Astrocyte of the cerebellum (primary cell): ENCODE results near the gene NRG3.

Experiments
- DNase-seq: peaks from one replicate; pipeline ENCODE4 v3.0.0-alpha.2; 2011; ENCODE audit warnings: low read depth
- H3K4me3 ChIP-seq: 2 replicates; pipeline ENCODE4 v1.5.1; 2011; ENCODE audit warnings: mild to moderate bottlenecking, low read depth, low read length, moderate library complexity
- CTCF ChIP-seq: IDR thresholded peaks from 2 replicates; pipeline ENCODE4 v1.5.1; 2012; ENCODE audit warnings: low read length, low read depth, moderate library complexity, mild to moderate bottlenecking; ENCODE audit errors: missing control alignments
- in situ Hi-C: cut with HindIII; loops from 2 replicates; pipeline ENCODE4 v1.10.0; 2017; ENCODE audit warnings: low sequenced_read_pairs

Gene NRG3

GRCh38 chr10:82826132-82826531 lies 951.1 kb downstream of the NRG3 start:
- H3K4me3 ChIP-seq = no peak overlapping the region
- no peak for TF ChIP-seq CTCF
- DNase-seq = peak; percentile 38
- in situ Hi-C loops = no loop called here

GRCh38 chr10:82827901-82828300 lies 952.9 kb downstream of the NRG3 start:
- DNase-seq = no peak
- H3K4me3 ChIP-seq = no peak overlapping the region
- in situ Hi-C loops = no loop called here
- no peak for TF ChIP-seq CTCF

GRCh38 chr10:82847242-82847641 lies 972.2 kb downstream of the NRG3 start:
- in situ Hi-C loops = no loop called here
- DNase-seq = no peak
- no peak for TF ChIP-seq CTCF

GRCh38 chr10:82850191-82850590 lies 975.2 kb downstream of the NRG3 start:
- H3K4me3 ChIP-seq = no peak overlapping the region
- in situ Hi-C loops = no loop called here
- DNase-seq = no peak
- TF ChIP-seq CTCF = no peak

More at GRCh38 chr10:82847242-82847641, 972.2 kb downstream of the NRG3 start:
- H3K4me3 ChIP-seq = no peak overlapping the region

GRCh38 chr10:82856957-82857613 lies 982.1 kb downstream of the NRG3 start:
- no peak overlapping the region for H3K4me3 ChIP-seq
- no peak for TF ChIP-seq CTCF
- no peak for DNase-seq
- in situ Hi-C loops = no loop called here

- no peak overlapping the region for H3K4me3 ChIP-seq
- no peak for DNase-seq
- TF ChIP-seq CTCF = no peak
- in situ Hi-C loops = no loop called here
These were observed 986.9 kb downstream of the NRG3 start for GRCh38 chr10:82861889-82862288.
